CD8-positive, alpha-beta memory T cell (primary cell): ENCODE results near the gene NLK. TPM values are rescaled to one million over a fixed set of nuclear protein-coding genes. Genes with fewer than 3 reads are reported as not detected.

Source experiments
- CTCF ChIA-PET: fragments of 350-600 bp; sonication (Branson Sonifier 250); formaldehyde crosslinking; loops from one replicate; lab custom pipeline; 2021; ENCODE audit warnings: antibody characterized with exemption; lab: Charles Lee
- POLR2A ChIA-PET: fragments of 350-600 bp; sonication (Branson Sonifier 250); formaldehyde crosslinking; loops from one replicate; lab custom pipeline; 2021; ENCODE audit warnings: antibody characterized with exemption; lab: Charles Lee
- DNase-seq, 5 donors: peaks; one replicate each; pipeline versions ENCODE4 v3.0.0 to v3.0.0-alpha.2; 2020 to 2022; ENCODE audit warnings: mixed read lengths in 1 of 5
- H3K27ac ChIP-seq: one replicate; pipeline ENCODE4 v1.7.0; 2013; ENCODE audit warnings: low read depth, mild to moderate bottlenecking, low read length, moderate library complexity
- H3K27me3 ChIP-seq: 2 replicates; pipeline ENCODE4 v1.7.0; 2013; ENCODE audit warnings: low read length, mild to moderate bottlenecking; ENCODE audit not compliant: insufficient read depth, poor library complexity, severe bottlenecking
- H3K36me3 ChIP-seq: 2 replicates; pipeline ENCODE4 v1.7.0; 2013; ENCODE audit warnings: mild to moderate bottlenecking, low read length, moderate library complexity; ENCODE audit not compliant: insufficient read depth
- H3K4me1 ChIP-seq: 2 replicates; pipeline ENCODE4 v1.7.0; 2013; ENCODE audit warnings: mild to moderate bottlenecking, low read length, moderate library complexity; ENCODE audit not compliant: insufficient read depth
- H3K4me3 ChIP-seq: 2 replicates; pipeline ENCODE4 v1.7.0; 2013; ENCODE audit warnings: mild to moderate bottlenecking, low read length
- H3K9me3 ChIP-seq: 2 replicates; pipeline ENCODE4 v1.7.0; 2013; ENCODE audit warnings: mild to moderate bottlenecking, low read length
- H3K27ac Mint-ChIP-seq, 8 donors: one replicate each; pipeline ENCODE4 v1.8.0; 2020 to 2021; ENCODE audit warnings: mixed read lengths in 8 of 8, mild to moderate bottlenecking in 6 of 8, inconsistent platforms in 3 of 8, moderate library complexity in 3 of 8
- H3K27me3 Mint-ChIP-seq, 2 donors: one replicate each; pipeline ENCODE4 v1.8.0; 2020 to 2021; ENCODE audit warnings: mixed read lengths in 2 of 2, mild to moderate bottlenecking in 1 of 2, moderate library complexity in 1 of 2
- H3K36me3 Mint-ChIP-seq, 3 donors: one replicate each; pipeline ENCODE4 v1.8.0; 2020 to 2021; ENCODE audit warnings: mixed read lengths in 3 of 3, inconsistent platforms in 1 of 3, mild to moderate bottlenecking in 1 of 3
- H3K4me1 Mint-ChIP-seq, 3 donors: one replicate each; pipeline ENCODE4 v1.8.0; 2020 to 2021; ENCODE audit warnings: mixed read lengths in 3 of 3, inconsistent platforms in 1 of 3, mild to moderate bottlenecking in 1 of 3
- H3K4me3 Mint-ChIP-seq, 7 donors: one replicate each; pipeline ENCODE4 v1.8.0; 2020 to 2021; ENCODE audit warnings: mixed read lengths in 7 of 7, mild to moderate bottlenecking in 6 of 7, moderate library complexity in 4 of 7, inconsistent platforms in 2 of 7
- H3K9me3 Mint-ChIP-seq, 5 donors: one replicate each; pipeline ENCODE4 v1.8.0; 2020 to 2022; ENCODE audit warnings: mixed read lengths in 5 of 5, mild to moderate bottlenecking in 3 of 5, moderate library complexity in 2 of 5, inconsistent platforms in 1 of 5
- polyA plus RNA-seq: library from polyadenylated mRNA; unstranded; fragments of 300-500 nt; fragmentation: Illumina TruSeq; gene quantifications from one replicate; pipeline ENCODE4 v1.2.3, GENCODE V29; 2021
- total RNA-seq, 2 experiments: library from RNA; stranded (reverse); gene quantifications; one replicate each; pipeline ENCODE4 v1.2.3, GENCODE V29; 2021

Gene NLK
- total and polyA plus RNA-seq, 3 experiments from 2014 or later = 1.7 to 12.8 (median 12.0) TPM

GRCh38 chr17:28225271-28225670 is 182.8 kb downstream of the NLK start:
- H3K27ac ChIP-seq = no peak overlapping the region
- H3K36me3 ChIP-seq = no peaks in the 10 kb centered on the region
- H3K4me1 ChIP-seq = peaks cover 4% of the 10 kb centered on the region
- no peak overlapping the region for H3K27ac Mint-ChIP-seq
- ChIA-PET POLR2A (no interaction called here), CTCF (no interaction called here)
- no peaks in the 10 kb centered on the region for H3K9me3 Mint-ChIP-seq
- H3K4me3 Mint-ChIP-seq = no peak overlapping the region
- H3K36me3 Mint-ChIP-seq = no peaks in the 10 kb centered on the region
- H3K4me1 Mint-ChIP-seq = peaks cover 6 to 13% (median 9%) of the 10 kb centered on the region in 3 donors
- H3K27me3 Mint-ChIP-seq = peaks cover 39 to 43% of the 10 kb centered on the region in 2 donors
- H3K9me3 ChIP-seq = no peaks in the 10 kb centered on the region
- DNase-seq = no peak
- H3K4me3 ChIP-seq = no peak overlapping the region
- peaks cover 14% of the 10 kb centered on the region for H3K27me3 ChIP-seq

GRCh38 chr17:28225867-28226266 is 183.4 kb downstream of the NLK start:
- H3K27ac Mint-ChIP-seq = no peak overlapping the region
- no peaks in the 10 kb centered on the region for H3K9me3 ChIP-seq

GRCh38 chr17:28226563-28227315 is 184.3 kb downstream of the NLK start:
- Mint-ChIP-seq H3K9me3 (no peaks in the 10 kb centered on the region), H3K4me1 (peaks cover 6 to 13% (median 9%) of the 10 kb centered on the region in 3 donors), H3K27ac (no peak overlapping the region), H3K27me3 (peaks cover 43 to 56% of the 10 kb centered on the region in 2 donors), H3K4me3 (no peak overlapping the region), H3K36me3 (no peaks in the 10 kb centered on the region)
- Histone ChIP-seq H3K27ac (no peak overlapping the region), H3K36me3 (no peaks in the 10 kb centered on the region), H3K27me3 (peaks cover 14% of the 10 kb centered on the region), H3K4me3 (no peak overlapping the region), H3K4me1 (peaks cover 4% of the 10 kb centered on the region), H3K9me3 (no peaks in the 10 kb centered on the region)
- DNase-seq = no peak
- ChIA-PET CTCF (interaction anchor here (0.6 kb wide), 1 partner anchor 82 kb away, joined by 3 read pairs; no protein-coding TSS in a partner anchor), POLR2A (no interaction called here)

More at GRCh38 chr17:28225867-28226266, 183.4 kb downstream of the NLK start:
- H3K27ac ChIP-seq = no peak overlapping the region
- peaks cover 4% of the 10 kb centered on the region for H3K4me1 ChIP-seq
- Mint-ChIP-seq H3K36me3 (no peaks in the 10 kb centered on the region), H3K4me1 (peaks cover 6 to 13% (median 9%) of the 10 kb centered on the region in 3 donors), H3K9me3 (no peaks in the 10 kb centered on the region), H3K27me3 (peaks cover 43 to 49% of the 10 kb centered on the region in 2 donors), H3K4me3 (no peak overlapping the region)
- POLR2A ChIA-PET = no interaction called here
- DNase-seq = no peak
- CTCF ChIA-PET = no interaction called here
- H3K36me3 ChIP-seq = no peaks in the 10 kb centered on the region
- peaks cover 14% of the 10 kb centered on the region for H3K27me3 ChIP-seq
- H3K4me3 ChIP-seq = no peak overlapping the region

GRCh38 chr17:28227316-28228108 is 185.0 kb downstream of the NLK start:
- no peak overlapping the region for H3K27ac Mint-ChIP-seq
- no peaks in the 10 kb centered on the region for H3K9me3 Mint-ChIP-seq
- ChIA-PET POLR2A (no interaction called here), CTCF (no interaction called here)
- Histone ChIP-seq H3K27ac (no peak overlapping the region), H3K36me3 (no peaks in the 10 kb centered on the region), H3K9me3 (no peaks in the 10 kb centered on the region), H3K4me3 (no peak overlapping the region), H3K4me1 (peaks cover 4% of the 10 kb centered on the region), H3K27me3 (peaks cover 14% of the 10 kb centered on the region)
- no peaks in the 10 kb centered on the region for H3K36me3 Mint-ChIP-seq
- DNase-seq = peak in 2 of 5 donors; percentile 6
- peaks cover 6 to 13% (median 9%) of the 10 kb centered on the region in 3 donors for H3K4me1 Mint-ChIP-seq
- peaks cover 46 to 62% of the 10 kb centered on the region in 2 donors for H3K27me3 Mint-ChIP-seq
- peak overlapping the region in 6 of 7 donors; percentile 48 to 89 (median 72) for H3K4me3 Mint-ChIP-seq

GRCh38 chr17:28228109-28228840 is 185.8 kb downstream of the NLK start:
- no peaks in the 10 kb centered on the region for H3K9me3 ChIP-seq
- no peak for DNase-seq
- Mint-ChIP-seq H3K9me3 (no peaks in the 10 kb centered on the region), H3K36me3 (no peaks in the 10 kb centered on the region), H3K27ac (peak overlapping the region in 2 of 8 donors; percentile 20 to 23), H3K4me3 (peak overlapping the region in 6 of 7 donors; percentile 20 to 73 (median 66)), H3K27me3 (peaks cover 43 to 67% of the 10 kb centered on the region in 2 donors), H3K4me1 (peaks cover 6 to 13% (median 9%) of the 10 kb centered on the region in 3 donors)
- no peak overlapping the region for H3K4me3 ChIP-seq
- peaks cover 4% of the 10 kb centered on the region for H3K4me1 ChIP-seq
- no peak overlapping the region for H3K27ac ChIP-seq
- H3K27me3 ChIP-seq = peaks cover 14% of the 10 kb centered on the region
- no peaks in the 10 kb centered on the region for H3K36me3 ChIP-seq
- ChIA-PET CTCF (no interaction called here), POLR2A (no interaction called here)

- ChIA-PET CTCF (interaction anchor here (1.2 kb wide), 1 partner anchor 187 kb away, joined by 3 read pairs; no protein-coding TSS in a partner anchor), POLR2A (no interaction called here)
- Histone ChIP-seq H3K4me1 (peaks cover 4% of the 10 kb centered on the region), H3K27ac (no peak overlapping the region), H3K27me3 (peaks cover 14% of the 10 kb centered on the region), H3K4me3 (no peak overlapping the region), H3K36me3 (no peaks in the 10 kb centered on the region), H3K9me3 (no peaks in the 10 kb centered on the region)
- Mint-ChIP-seq H3K4me1 (peaks cover 6 to 13% (median 9%) of the 10 kb centered on the region in 3 donors), H3K36me3 (no peaks in the 10 kb centered on the region), H3K9me3 (no peaks in the 10 kb centered on the region), H3K27ac (no peak overlapping the region), H3K4me3 (peak overlapping the region in 1 of 7 donors; percentile 52), H3K27me3 (peaks cover 43 to 69% of the 10 kb centered on the region in 2 donors)
- no peak for DNase-seq
Observed at GRCh38 chr17:28228986-28229729, 186.7 kb downstream of the NLK start.

- peaks cover 14% of the 10 kb centered on the region for H3K27me3 ChIP-seq
Observed at GRCh38 chr17:28230011-28230410, 187.5 kb downstream of the NLK start.

More at GRCh38 chr17:28230011-28230410, 187.5 kb downstream of the NLK start:
- no peaks in the 10 kb centered on the region for H3K36me3 Mint-ChIP-seq
- H3K9me3 Mint-ChIP-seq = no peaks in the 10 kb centered on the region
- CTCF ChIA-PET = interaction anchor here (1.1 to 1.2 kb wide), 2 partner anchors 186 to 310 kb away, joined by 3 read pairs; no protein-coding TSS in a partner anchor
- H3K27ac Mint-ChIP-seq = no peak overlapping the region
- Histone ChIP-seq H3K9me3 (no peaks in the 10 kb centered on the region), H3K27ac (no peak overlapping the region), H3K36me3 (no peaks in the 10 kb centered on the region), H3K4me3 (no peak overlapping the region), H3K4me1 (peaks cover 4% of the 10 kb centered on the region)
- POLR2A ChIA-PET = no interaction called here
- peaks cover 6 to 13% (median 9%) of the 10 kb centered on the region in 3 donors for H3K4me1 Mint-ChIP-seq
- DNase-seq = no peak
- peak overlapping the region in 1 of 7 donors; percentile 48 for H3K4me3 Mint-ChIP-seq
- H3K27me3 Mint-ChIP-seq = peaks cover 45 to 69% of the 10 kb centered on the region in 2 donors
